ENCODE results near the gene PDGFC.

Gene PDGFC

DNA sequence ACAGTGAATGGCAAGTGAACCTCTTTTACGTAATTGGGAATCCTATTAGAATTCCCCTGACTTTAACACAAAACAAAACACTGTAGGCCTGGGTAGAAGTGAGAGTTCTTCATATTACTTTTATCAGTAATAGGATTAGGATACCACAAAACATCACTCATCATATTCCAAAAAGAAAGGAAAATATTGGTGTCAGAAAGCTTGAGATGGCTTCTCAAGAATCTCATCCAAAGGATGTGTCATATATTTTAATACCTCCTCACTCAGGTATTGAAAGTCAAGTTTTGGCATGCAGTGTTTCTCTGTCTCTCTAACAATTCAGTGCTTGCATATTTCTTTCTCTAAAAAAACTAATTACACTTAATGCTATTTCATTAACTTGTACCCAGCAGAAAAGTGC lies 173.2 kb downstream of the PDGFC start:
- Histone ChIP-seq H3K4me1 (ENCODE audit: control insufficient read depth in 5 of 5, insufficient read depth in 5 of 5, low read length in 5 of 5) (peaks cover 0 to 12% (median 7%) of the 10 kb centered on the region in 5 donors), H3K4me3 (ENCODE audit: low read depth in 1 of 5, low read length in 5 of 5) (no peak overlapping the region), H3K27me3 (ENCODE audit: control insufficient read depth in 5 of 5, insufficient read depth in 4 of 5, low read length in 5 of 5) (no peaks in the 10 kb centered on the region), H3K27ac (ENCODE audit: low read depth, low read length) (peak overlapping the region; percentile 7), H3K9me3 (ENCODE audit: control insufficient read depth in 5 of 5, low read length in 5 of 5) (no peaks in the 10 kb centered on the region), H3K36me3 (ENCODE audit: control insufficient read depth in 5 of 5, insufficient read depth in 5 of 5, low read length in 5 of 5) (no peaks in the 10 kb centered on the region), H3K9ac (ENCODE audit: low read length in 5 of 5) (no peak overlapping the region)

DNA sequence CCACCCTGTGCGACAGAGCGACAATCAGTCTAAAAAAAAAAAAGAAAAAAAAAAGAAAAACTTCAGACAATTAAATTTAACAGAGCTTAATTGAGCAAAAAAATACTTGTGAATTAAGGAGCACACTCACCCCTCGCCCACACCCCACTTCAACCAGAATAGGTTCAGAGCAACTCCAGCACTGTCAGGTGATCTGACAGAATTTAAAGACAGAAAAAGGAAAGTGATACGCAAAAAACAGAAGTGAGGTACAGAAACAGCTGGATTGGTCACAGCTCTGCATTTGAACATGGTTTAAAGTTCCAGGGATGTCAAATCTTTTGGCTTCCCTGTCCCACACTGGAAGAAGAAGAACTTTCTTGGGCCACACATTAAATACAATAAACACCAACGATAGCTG lies 174.4 kb downstream of the PDGFC start:
- Histone ChIP-seq H3K36me3 (ENCODE audit: control insufficient read depth in 5 of 5, insufficient read depth in 5 of 5, low read length in 5 of 5) (no peaks in the 10 kb centered on the region), H3K27me3 (ENCODE audit: control insufficient read depth in 5 of 5, insufficient read depth in 4 of 5, low read length in 5 of 5) (no peaks in the 10 kb centered on the region), H3K9ac (ENCODE audit: low read length in 5 of 5) (no peak overlapping the region)

DNA sequence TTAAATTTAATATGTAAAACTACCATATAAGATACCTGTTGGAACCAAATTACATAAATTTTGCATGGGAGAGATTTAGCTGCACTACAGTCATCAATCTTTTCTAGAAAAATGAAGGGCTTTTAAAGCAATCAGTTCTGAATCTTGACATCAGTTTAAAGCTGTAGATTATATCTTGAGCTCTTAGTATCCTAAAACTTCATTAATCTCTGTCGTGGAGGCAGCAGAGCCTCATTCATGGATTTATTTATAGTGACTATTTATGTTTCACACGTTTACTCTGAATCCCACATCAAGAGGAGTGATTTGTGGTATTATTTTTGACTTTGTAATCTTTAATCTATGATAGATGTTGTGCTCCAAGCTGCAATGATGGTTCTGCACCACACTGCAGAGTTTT lies 175.9 kb downstream of the PDGFC start:
- no peaks in the 10 kb centered on the region for H3K9me3 ChIP-seq (ENCODE audit: control insufficient read depth in 5 of 5, low read length in 5 of 5)
- peaks cover 0 to 15% (median 7%) of the 10 kb centered on the region in 5 donors for H3K4me1 ChIP-seq (ENCODE audit: control insufficient read depth in 5 of 5, insufficient read depth in 5 of 5, low read length in 5 of 5)
- no peaks in the 10 kb centered on the region for H3K27me3 ChIP-seq (ENCODE audit: control insufficient read depth in 5 of 5, insufficient read depth in 4 of 5, low read length in 5 of 5)
- H3K27ac ChIP-seq (ENCODE audit: low read depth, low read length), result no peak overlapping the region
- no peak overlapping the region for H3K9ac ChIP-seq (ENCODE audit: low read length in 5 of 5)
- H3K36me3 ChIP-seq (ENCODE audit: control insufficient read depth in 5 of 5, insufficient read depth in 5 of 5, low read length in 5 of 5), result no peaks in the 10 kb centered on the region
- no peak overlapping the region for H3K4me3 ChIP-seq (ENCODE audit: low read depth in 1 of 5, low read length in 5 of 5)

More for the DNA sequence above, 174.4 kb downstream of the PDGFC start:
- Histone ChIP-seq H3K4me3 (ENCODE audit: low read depth in 1 of 5, low read length in 5 of 5) (no peak overlapping the region), H3K27ac (ENCODE audit: low read depth, low read length) (no peak overlapping the region), H3K9me3 (ENCODE audit: control insufficient read depth in 5 of 5, low read length in 5 of 5) (no peaks in the 10 kb centered on the region), H3K4me1 (ENCODE audit: control insufficient read depth in 5 of 5, insufficient read depth in 5 of 5, low read length in 5 of 5) (peaks cover 0 to 12% (median 7%) of the 10 kb centered on the region in 5 donors)

DNA sequence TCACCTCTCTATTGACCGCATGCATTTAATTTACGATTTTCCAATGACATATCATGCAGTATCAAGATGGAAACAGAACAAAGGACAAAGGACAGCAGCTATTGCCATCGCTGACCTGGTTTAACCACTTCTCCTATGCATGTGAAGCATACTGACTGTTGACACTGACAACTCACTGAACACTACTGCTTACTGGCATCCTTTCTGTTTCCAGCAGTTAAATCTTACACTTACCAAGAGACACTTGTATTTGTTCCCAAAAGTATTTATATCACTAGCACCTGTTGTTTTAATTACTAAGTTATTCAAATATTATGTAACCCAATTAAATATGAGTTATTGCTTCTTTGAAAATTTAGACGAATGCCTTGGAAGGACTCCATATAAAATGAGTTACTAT lies 176.7 kb downstream of the PDGFC start:
- no peak overlapping the region for H3K4me3 ChIP-seq (ENCODE audit: low read depth in 1 of 5, low read length in 5 of 5)
- no peak overlapping the region for H3K9ac ChIP-seq (ENCODE audit: low read length in 5 of 5)
- H3K27me3 ChIP-seq (ENCODE audit: control insufficient read depth in 5 of 5, insufficient read depth in 4 of 5, low read length in 5 of 5), result no peaks in the 10 kb centered on the region
- H3K27ac ChIP-seq (ENCODE audit: low read depth, low read length), result no peak overlapping the region
- H3K36me3 ChIP-seq (ENCODE audit: control insufficient read depth in 5 of 5, insufficient read depth in 5 of 5, low read length in 5 of 5), result no peaks in the 10 kb centered on the region
- no peaks in the 10 kb centered on the region for H3K9me3 ChIP-seq (ENCODE audit: control insufficient read depth in 5 of 5, low read length in 5 of 5)
- H3K4me1 ChIP-seq (ENCODE audit: control insufficient read depth in 5 of 5, insufficient read depth in 5 of 5, low read length in 5 of 5), result peaks cover 0 to 17% (median 7%) of the 10 kb centered on the region in 5 donors

DNA sequence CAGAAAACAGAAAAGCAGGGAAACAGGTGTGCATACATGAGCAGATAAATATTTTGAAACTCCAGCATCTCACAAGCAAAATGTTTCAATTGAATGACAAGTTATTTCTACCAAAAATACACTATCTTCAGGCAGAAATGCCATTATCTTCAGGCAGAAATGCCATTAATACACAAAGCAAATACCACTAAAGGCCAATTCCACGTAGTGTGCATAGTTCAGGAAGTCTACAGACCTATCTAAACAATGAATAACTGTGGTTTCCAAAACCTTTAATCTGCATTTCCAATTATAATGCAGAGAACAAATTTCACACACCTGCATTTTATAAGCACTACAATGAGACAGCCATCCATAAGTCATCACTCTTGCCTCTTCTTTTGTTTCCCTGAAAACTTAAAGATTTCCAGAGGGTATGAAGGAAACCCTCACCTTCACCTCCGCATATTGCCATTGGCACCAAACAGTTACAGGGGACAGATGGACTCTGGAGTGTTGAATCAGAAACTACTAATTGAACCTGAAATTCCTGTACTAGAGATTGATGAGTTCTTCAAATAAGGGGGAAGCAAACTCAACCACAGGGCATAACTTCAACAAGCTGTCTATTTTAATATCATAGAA lies 179.0 kb downstream of the PDGFC start:
- Histone ChIP-seq H3K27me3 (ENCODE audit: control insufficient read depth in 5 of 5, insufficient read depth in 4 of 5, low read length in 5 of 5) (no peaks in the 10 kb centered on the region), H3K27ac (ENCODE audit: low read depth, low read length) (no peak overlapping the region), H3K4me3 (ENCODE audit: low read depth in 1 of 5, low read length in 5 of 5) (no peak overlapping the region), H3K9me3 (ENCODE audit: control insufficient read depth in 5 of 5, low read length in 5 of 5) (no peaks in the 10 kb centered on the region), H3K9ac (ENCODE audit: low read length in 5 of 5) (no peak overlapping the region), H3K36me3 (ENCODE audit: control insufficient read depth in 5 of 5, insufficient read depth in 5 of 5, low read length in 5 of 5) (peaks cover 0 to 4% (median 0%) of the 10 kb centered on the region in 5 donors), H3K4me1 (ENCODE audit: control insufficient read depth in 5 of 5, insufficient read depth in 5 of 5, low read length in 5 of 5) (peaks cover 0 to 6% (median 0%) of the 10 kb centered on the region in 5 donors)

DNA sequence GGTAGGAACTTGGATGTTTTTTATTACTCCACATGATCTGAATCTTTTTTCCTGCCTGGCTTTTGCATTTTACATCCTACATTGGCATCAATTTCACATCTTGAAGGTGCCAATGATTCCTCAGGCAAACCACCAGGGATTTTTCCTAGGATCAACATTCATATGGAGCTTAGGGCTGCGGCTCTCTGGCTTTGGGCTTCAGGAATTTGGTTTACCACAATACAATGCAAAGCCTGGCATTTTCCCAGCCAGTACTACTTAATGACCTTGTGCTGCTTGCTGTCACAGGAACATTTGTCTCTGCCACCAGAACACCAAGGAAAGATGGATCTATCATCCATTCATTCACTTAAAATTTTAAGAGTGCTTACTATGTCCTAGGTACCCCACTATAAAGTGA lies 180.7 kb downstream of the PDGFC start:
- Histone ChIP-seq H3K36me3 (ENCODE audit: control insufficient read depth in 5 of 5, insufficient read depth in 5 of 5, low read length in 5 of 5) (peaks cover 0 to 5% (median 0%) of the 10 kb centered on the region in 5 donors), H3K4me1 (ENCODE audit: control insufficient read depth in 5 of 5, insufficient read depth in 5 of 5, low read length in 5 of 5) (peaks cover 0 to 6% (median 0%) of the 10 kb centered on the region in 5 donors), H3K9me3 (ENCODE audit: control insufficient read depth in 5 of 5, low read length in 5 of 5) (no peaks in the 10 kb centered on the region), H3K9ac (ENCODE audit: low read length in 5 of 5) (no peak overlapping the region), H3K27me3 (ENCODE audit: control insufficient read depth in 5 of 5, insufficient read depth in 4 of 5, low read length in 5 of 5) (no peaks in the 10 kb centered on the region), H3K27ac (ENCODE audit: low read depth, low read length) (no peak overlapping the region), H3K4me3 (ENCODE audit: low read depth in 1 of 5, low read length in 5 of 5) (no peak overlapping the region)

DNA sequence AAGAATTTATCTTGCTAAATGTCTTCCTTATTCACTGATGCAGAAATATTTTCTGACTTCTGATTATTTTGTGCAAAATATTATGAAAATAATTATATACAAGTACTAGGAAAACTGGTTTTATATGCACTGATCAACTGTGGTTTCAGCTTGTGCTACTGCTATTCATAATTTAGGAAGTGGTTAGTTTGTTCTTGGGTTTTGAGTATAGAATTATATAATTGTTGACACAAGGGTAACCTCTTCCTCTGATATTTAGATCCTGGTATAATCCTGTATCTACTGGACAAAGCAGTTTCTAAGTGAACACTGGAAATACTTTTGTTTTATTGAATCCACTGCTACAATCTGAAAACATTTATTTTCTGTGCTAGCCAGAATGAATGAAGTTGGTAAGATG lies 182.8 kb downstream of the PDGFC start:
- Histone ChIP-seq H3K4me3 (ENCODE audit: low read depth in 1 of 5, low read length in 5 of 5) (no peak overlapping the region), H3K36me3 (ENCODE audit: control insufficient read depth in 5 of 5, insufficient read depth in 5 of 5, low read length in 5 of 5) (peaks cover 0 to 5% (median 0%) of the 10 kb centered on the region in 5 donors), H3K27ac (ENCODE audit: low read depth, low read length) (no peak overlapping the region), H3K27me3 (ENCODE audit: control insufficient read depth in 5 of 5, insufficient read depth in 4 of 5, low read length in 5 of 5) (no peaks in the 10 kb centered on the region), H3K4me1 (ENCODE audit: control insufficient read depth in 5 of 5, insufficient read depth in 5 of 5, low read length in 5 of 5) (peaks cover 0 to 6% (median 0%) of the 10 kb centered on the region in 5 donors), H3K9me3 (ENCODE audit: control insufficient read depth in 5 of 5, low read length in 5 of 5) (no peaks in the 10 kb centered on the region), H3K9ac (ENCODE audit: low read length in 5 of 5) (no peak overlapping the region)

DNA sequence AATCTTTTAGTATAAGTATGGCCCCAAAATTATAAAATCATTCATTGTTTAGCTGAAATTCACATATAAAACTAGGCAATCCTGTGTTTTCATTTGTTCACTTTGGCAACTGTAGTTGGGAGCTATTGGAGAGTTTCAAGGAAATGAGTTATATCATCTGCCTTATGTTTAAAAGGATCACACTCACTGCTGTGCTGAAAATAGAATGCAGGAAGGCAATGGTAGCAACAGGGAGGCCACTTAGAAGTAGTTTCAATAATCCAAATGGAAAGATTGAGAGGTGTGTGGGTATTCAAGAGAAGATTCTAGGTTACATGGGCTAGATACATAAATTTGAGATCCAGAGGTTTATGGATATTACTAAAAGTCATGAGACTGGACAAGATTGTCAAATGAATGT lies 184.9 kb downstream of the PDGFC start:
- peaks cover 0 to 5% (median 0%) of the 10 kb centered on the region in 5 donors for H3K36me3 ChIP-seq (ENCODE audit: control insufficient read depth in 5 of 5, insufficient read depth in 5 of 5, low read length in 5 of 5)
- H3K4me3 ChIP-seq (ENCODE audit: low read depth in 1 of 5, low read length in 5 of 5), result no peak overlapping the region
- no peak overlapping the region for H3K27ac ChIP-seq (ENCODE audit: low read depth, low read length)
- no peaks in the 10 kb centered on the region for H3K27me3 ChIP-seq (ENCODE audit: control insufficient read depth in 5 of 5, insufficient read depth in 4 of 5, low read length in 5 of 5)
- no peak overlapping the region for H3K9ac ChIP-seq (ENCODE audit: low read length in 5 of 5)
- H3K4me1 ChIP-seq (ENCODE audit: control insufficient read depth in 5 of 5, insufficient read depth in 5 of 5, low read length in 5 of 5), result peaks cover 0 to 6% (median 0%) of the 10 kb centered on the region in 5 donors
- H3K9me3 ChIP-seq (ENCODE audit: control insufficient read depth in 5 of 5, low read length in 5 of 5), result no peaks in the 10 kb centered on the region

DNA sequence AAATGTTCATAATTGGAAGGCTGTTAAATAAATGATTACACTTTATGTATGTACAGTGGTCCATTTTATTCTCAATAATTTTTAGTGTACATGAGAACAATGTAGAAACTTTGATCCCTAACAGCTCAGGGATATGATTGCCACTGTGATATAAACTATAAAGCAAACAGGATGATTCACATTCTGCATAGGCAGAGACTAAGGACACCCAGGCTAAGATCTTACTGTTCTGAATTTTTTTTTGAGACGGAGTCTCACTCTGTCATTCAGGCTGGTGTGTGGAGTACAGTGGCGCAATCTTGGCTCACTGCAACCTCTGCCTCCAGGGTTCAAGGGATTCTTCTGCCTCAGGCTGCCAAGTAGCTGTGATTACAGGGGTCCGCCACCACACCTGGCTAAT lies 186.6 kb downstream of the PDGFC start:
- Histone ChIP-seq H3K9me3 (ENCODE audit: control insufficient read depth in 5 of 5, low read length in 5 of 5) (no peaks in the 10 kb centered on the region), H3K9ac (ENCODE audit: low read length in 5 of 5) (no peak overlapping the region), H3K36me3 (ENCODE audit: control insufficient read depth in 5 of 5, insufficient read depth in 5 of 5, low read length in 5 of 5) (peaks cover 0 to 5% (median 0%) of the 10 kb centered on the region in 5 donors), H3K27me3 (ENCODE audit: control insufficient read depth in 5 of 5, insufficient read depth in 4 of 5, low read length in 5 of 5) (no peaks in the 10 kb centered on the region), H3K27ac (ENCODE audit: low read depth, low read length) (no peak overlapping the region), H3K4me1 (ENCODE audit: control insufficient read depth in 5 of 5, insufficient read depth in 5 of 5, low read length in 5 of 5) (no peaks in the 10 kb centered on the region), H3K4me3 (ENCODE audit: low read depth in 1 of 5, low read length in 5 of 5) (no peak overlapping the region)

DNA sequence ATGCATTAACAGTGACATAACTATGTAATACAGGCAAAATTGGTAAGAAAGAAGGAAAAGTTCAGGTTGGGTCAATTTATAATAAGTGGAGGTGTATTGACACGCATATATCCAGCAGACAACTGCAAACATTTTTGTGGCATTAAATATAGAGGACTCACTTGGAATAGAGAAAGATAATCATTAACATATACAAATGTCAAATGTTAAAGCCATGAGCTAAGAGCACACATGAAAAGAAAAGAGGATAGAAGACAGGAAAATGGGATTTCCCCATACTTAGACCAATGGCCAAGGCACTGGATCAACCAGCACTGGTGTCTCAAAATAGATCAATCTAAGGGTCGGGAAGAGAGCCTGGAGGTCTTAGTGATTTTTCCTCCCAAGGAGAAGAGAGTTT lies 187.6 kb downstream of the PDGFC start:
- Histone ChIP-seq H3K9me3 (ENCODE audit: control insufficient read depth in 5 of 5, low read length in 5 of 5) (no peaks in the 10 kb centered on the region), H3K9ac (ENCODE audit: low read length in 5 of 5) (no peak overlapping the region), H3K4me1 (ENCODE audit: control insufficient read depth in 5 of 5, insufficient read depth in 5 of 5, low read length in 5 of 5) (peaks cover 0 to under 1% (median 0%) of the 10 kb centered on the region in 5 donors), H3K4me3 (ENCODE audit: low read depth in 1 of 5, low read length in 5 of 5) (no peak overlapping the region), H3K27ac (ENCODE audit: low read depth, low read length) (no peak overlapping the region), H3K36me3 (ENCODE audit: control insufficient read depth in 5 of 5, insufficient read depth in 5 of 5, low read length in 5 of 5) (peaks cover 0 to 5% (median 0%) of the 10 kb centered on the region in 5 donors), H3K27me3 (ENCODE audit: control insufficient read depth in 5 of 5, insufficient read depth in 4 of 5, low read length in 5 of 5) (no peaks in the 10 kb centered on the region)

Data from subcutaneous abdominal adipose tissue (tissue), 5 donors.